DOHH2 (cell line): ENCODE data around the gene GPX1.
"Not testable (repeated sequence)": the region's sequence is repeated elsewhere in the genome, so short reads cannot be mapped to it uniquely, and the experiment has no call there.

Source experiments
- H3F3A ChIP-seq: fragments of 200-600 bp; sonication (generic), shearing (Covaris generic); 2 replicates; pipeline ENCODE4 v1.6.0; 2016; ENCODE audit warnings: antibody characterized with exemption, mild to moderate bottlenecking; ENCODE audit not compliant: control insufficient read depth, insufficient read depth
- H3K27ac ChIP-seq: fragments of 200-600 bp; sonication (generic); 2 replicates; pipeline ENCODE4 v1.5.1; 2014; ENCODE audit warnings: low read depth, mild to moderate bottlenecking, low read length, moderate library complexity
- H3K27me3 ChIP-seq: fragments of 200-600 bp; sonication (generic); 2 replicates; pipeline ENCODE4 v1.6.1; 2014; ENCODE audit warnings: mild to moderate bottlenecking, low read length, mixed read lengths; ENCODE audit not compliant: control insufficient read depth
- H3K36me3 ChIP-seq: fragments of 200-600 bp; sonication (generic); 2 replicates; pipeline ENCODE4 v1.6.1; 2014; ENCODE audit warnings: mild to moderate bottlenecking, low read length, moderate library complexity, mixed read lengths; ENCODE audit not compliant: control insufficient read depth
- H3K4me1 ChIP-seq: fragments of 200-600 bp; sonication (generic); 2 replicates; pipeline ENCODE4 v1.6.1; 2014; ENCODE audit warnings: mild to moderate bottlenecking, low read length, mixed read lengths; ENCODE audit not compliant: control insufficient read depth
- H3K4me2 ChIP-seq: fragments of 200-600 bp; sonication (generic); 2 replicates; pipeline ENCODE4 v1.6.0; 2014; ENCODE audit warnings: mild to moderate bottlenecking, low read length, moderate library complexity
- H3K4me3 ChIP-seq: fragments of 200-600 bp; sonication (generic); 2 replicates; pipeline ENCODE4 v1.5.1; 2014; ENCODE audit warnings: mild to moderate bottlenecking, low read length, mixed read lengths
- H3K79me2 ChIP-seq: fragments of 200-600 bp; sonication (generic); 2 replicates; pipeline ENCODE4 v1.6.1; 2014; ENCODE audit warnings: mild to moderate bottlenecking, low read length, mixed read lengths; ENCODE audit not compliant: control insufficient read depth
- H3K9me2 ChIP-seq: fragments of 200-600 bp; sonication (generic); replicated peaks from 2 replicates; pipeline ENCODE4 v1.6.1; 2014; ENCODE audit warnings: mild to moderate bottlenecking, low read length, mixed read lengths; ENCODE audit not compliant: control insufficient read depth
- H3K9me3 ChIP-seq: fragments of 200-600 bp; sonication (generic); 2 replicates; pipeline ENCODE4 v1.6.1; 2014; ENCODE audit warnings: antibody characterized with exemption, low read length, mixed read lengths; ENCODE audit not compliant: control insufficient read depth, insufficient read depth
- H4K20me1 ChIP-seq: fragments of 200-600 bp; sonication (generic); 2 replicates; pipeline ENCODE4 v1.6.0; 2014; ENCODE audit warnings: low read depth, mild to moderate bottlenecking, antibody characterized with exemption, low read length, moderate library complexity; ENCODE audit not compliant: control insufficient read depth, insufficient read depth
- EZH2phosphoT487 ChIP-seq: fragments of 200-600 bp; sonication (generic); IDR thresholded peaks from 2 replicates; pipeline ENCODE4 v1.6.1; 2017; ENCODE audit warnings: borderline replicate concordance, mild to moderate bottlenecking, antibody characterized with exemption, low read length, moderate library complexity, mixed read lengths
- TF ChIP-seq, protein P1 (sequence below): fragments of 200-600 bp; sonication (generic); IDR thresholded peaks from one replicate; pipeline ENCODE4 v1.5.1; 2014; ENCODE audit warnings: antibody characterized with exemption, mild to moderate bottlenecking, low read depth, low read length; ENCODE audit not compliant: poor library complexity, severe bottlenecking

The GPX1 gene

GRCh38 chr3:49358884-49359225 lies 702 bp upstream of the GPX1 start:
- peaks cover 27% of the 10 kb centered on the region for H3K79me2 ChIP-seq
- H3K4me3 ChIP-seq: peak overlapping the region; percentile 92
- no peaks in the 10 kb centered on the region for H3K9me2 ChIP-seq
- H3K4me1 ChIP-seq: peaks cover 31% of the 10 kb centered on the region
- H3K27ac ChIP-seq: peak overlapping the region; percentile 66
- 0 out of 2 replicates have a peak, but pooled peaks cover 2% of the 10 kb centered on the region for H4K20me1 ChIP-seq
- H3K36me3 ChIP-seq: peaks cover 70% of the 10 kb centered on the region
- H3K27me3 ChIP-seq: no peaks in the 10 kb centered on the region
- peak overlapping the region; percentile 94 for H3K4me2 ChIP-seq
- peaks cover 31% of the 10 kb centered on the region for H3F3A ChIP-seq
- TF ChIP-seq, protein P1, sequence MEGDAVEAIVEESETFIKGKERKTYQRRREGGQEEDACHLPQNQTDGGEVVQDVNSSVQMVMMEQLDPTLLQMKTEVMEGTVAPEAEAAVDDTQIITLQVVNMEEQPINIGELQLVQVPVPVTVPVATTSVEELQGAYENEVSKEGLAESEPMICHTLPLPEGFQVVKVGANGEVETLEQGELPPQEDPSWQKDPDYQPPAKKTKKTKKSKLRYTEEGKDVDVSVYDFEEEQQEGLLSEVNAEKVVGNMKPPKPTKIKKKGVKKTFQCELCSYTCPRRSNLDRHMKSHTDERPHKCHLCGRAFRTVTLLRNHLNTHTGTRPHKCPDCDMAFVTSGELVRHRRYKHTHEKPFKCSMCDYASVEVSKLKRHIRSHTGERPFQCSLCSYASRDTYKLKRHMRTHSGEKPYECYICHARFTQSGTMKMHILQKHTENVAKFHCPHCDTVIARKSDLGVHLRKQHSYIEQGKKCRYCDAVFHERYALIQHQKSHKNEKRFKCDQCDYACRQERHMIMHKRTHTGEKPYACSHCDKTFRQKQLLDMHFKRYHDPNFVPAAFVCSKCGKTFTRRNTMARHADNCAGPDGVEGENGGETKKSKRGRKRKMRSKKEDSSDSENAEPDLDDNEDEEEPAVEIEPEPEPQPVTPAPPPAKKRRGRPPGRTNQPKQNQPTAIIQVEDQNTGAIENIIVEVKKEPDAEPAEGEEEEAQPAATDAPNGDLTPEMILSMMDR: no peak
- no peak for TF ChIP-seq EZH2phosphoT487
- no peaks in the 10 kb centered on the region for H3K9me3 ChIP-seq

GRCh38 chr3:49357443-49358216 lies 523 bp downstream of the GPX1 start:
- H3K79me2 ChIP-seq: peaks cover 25% of the 10 kb centered on the region
- H3K4me3 ChIP-seq: peak overlapping the region; percentile 92
- H3K9me3 ChIP-seq, H4K20me1 ChIP-seq, H3K27me3 ChIP-seq, H3K9me2 ChIP-seq: not testable (repeated sequence)
- H3K4me1 ChIP-seq: peaks cover 38% of the 10 kb centered on the region
- peak overlapping the region; percentile 94 for H3K4me2 ChIP-seq
- H3K36me3 ChIP-seq: peaks cover 57% of the 10 kb centered on the region
- H3F3A ChIP-seq: peaks cover 31% of the 10 kb centered on the region
- peak overlapping the region; percentile 66 for H3K27ac ChIP-seq

DNA sequence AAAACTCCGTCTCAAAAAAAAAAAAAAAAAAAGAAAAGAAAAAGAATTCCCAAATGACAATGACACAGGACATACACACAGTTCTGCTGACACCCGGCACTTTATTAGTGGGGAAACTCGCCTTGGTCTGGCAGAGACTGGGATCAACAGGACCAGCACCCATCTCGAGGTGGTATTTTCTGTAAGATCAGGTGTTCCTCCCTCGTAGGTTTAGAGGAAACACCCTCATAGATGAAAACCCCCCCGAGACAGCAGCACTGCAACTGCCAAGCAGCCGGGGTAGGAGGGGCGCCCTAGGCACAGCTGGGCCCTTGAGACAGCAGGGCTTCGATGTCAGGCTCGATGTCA lies 1.1 kb downstream of the GPX1 start:
- peaks cover 23% of the 10 kb centered on the region for H3K79me2 ChIP-seq
- H3F3A ChIP-seq: peaks cover 31% of the 10 kb centered on the region
- H3K4me1 ChIP-seq: peaks cover 43% of the 10 kb centered on the region
- H3K27me3 ChIP-seq, H3K9me2 ChIP-seq, H4K20me1 ChIP-seq, H3K9me3 ChIP-seq, H3K27ac ChIP-seq: not testable (repeated sequence)
- H3K4me2 ChIP-seq: peak overlapping the region; percentile 94
- peaks cover 52% of the 10 kb centered on the region for H3K36me3 ChIP-seq
- H3K4me3 ChIP-seq: peak overlapping the region; percentile 92

GRCh38 chr3:49352890-49353421 lies 5.2 kb downstream of the GPX1 start:
- Histone ChIP-seq H3K79me2 (peaks cover 16% of the 10 kb centered on the region), H3K9me2 (no peaks in the 10 kb centered on the region), H3K4me2 (peak overlapping the region; percentile 40; the same call in 1 of the 2 replicates), H3K27me3 (no peaks in the 10 kb centered on the region), H3K27ac (no peak overlapping the region), H3K36me3 (peaks cover 20% of the 10 kb centered on the region), H3F3A (peaks cover 10% of the 10 kb centered on the region), H3K4me1 (peaks cover 48% of the 10 kb centered on the region), H3K4me3 (no peak overlapping the region), H4K20me1 (0 out of 2 replicates have a peak, but pooled peaks cover 2% of the 10 kb centered on the region), H3K9me3 (no peaks in the 10 kb centered on the region)
- TF ChIP-seq, protein P1: no peak
- no peak for TF ChIP-seq EZH2phosphoT487
